ENCODE measurements around the gene TMEM184C.

DNA sequence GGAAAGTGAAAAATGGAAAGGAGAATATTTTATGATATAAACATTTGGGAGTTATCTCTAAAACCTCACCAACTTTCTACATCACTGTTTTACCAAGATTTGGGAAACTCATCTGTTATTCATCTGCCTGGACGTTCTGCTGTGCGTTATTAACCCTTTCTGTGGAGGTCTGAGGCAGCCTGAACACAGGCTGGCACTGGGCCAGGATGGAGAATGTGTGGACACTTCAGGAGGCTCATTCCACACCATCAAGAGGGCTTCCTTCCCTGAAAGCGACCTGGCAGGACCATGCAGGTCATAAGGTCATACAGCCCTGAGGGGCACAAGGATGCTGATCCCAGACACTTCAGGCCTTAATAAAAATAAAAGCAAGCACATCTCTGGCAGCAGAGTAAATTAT is 31.2 kb upstream of the TMEM184C start:
- TF ChIP-seq, protein P1, sequence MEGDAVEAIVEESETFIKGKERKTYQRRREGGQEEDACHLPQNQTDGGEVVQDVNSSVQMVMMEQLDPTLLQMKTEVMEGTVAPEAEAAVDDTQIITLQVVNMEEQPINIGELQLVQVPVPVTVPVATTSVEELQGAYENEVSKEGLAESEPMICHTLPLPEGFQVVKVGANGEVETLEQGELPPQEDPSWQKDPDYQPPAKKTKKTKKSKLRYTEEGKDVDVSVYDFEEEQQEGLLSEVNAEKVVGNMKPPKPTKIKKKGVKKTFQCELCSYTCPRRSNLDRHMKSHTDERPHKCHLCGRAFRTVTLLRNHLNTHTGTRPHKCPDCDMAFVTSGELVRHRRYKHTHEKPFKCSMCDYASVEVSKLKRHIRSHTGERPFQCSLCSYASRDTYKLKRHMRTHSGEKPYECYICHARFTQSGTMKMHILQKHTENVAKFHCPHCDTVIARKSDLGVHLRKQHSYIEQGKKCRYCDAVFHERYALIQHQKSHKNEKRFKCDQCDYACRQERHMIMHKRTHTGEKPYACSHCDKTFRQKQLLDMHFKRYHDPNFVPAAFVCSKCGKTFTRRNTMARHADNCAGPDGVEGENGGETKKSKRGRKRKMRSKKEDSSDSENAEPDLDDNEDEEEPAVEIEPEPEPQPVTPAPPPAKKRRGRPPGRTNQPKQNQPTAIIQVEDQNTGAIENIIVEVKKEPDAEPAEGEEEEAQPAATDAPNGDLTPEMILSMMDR (IDR thresholded peaks at IDR 0.05), result no peak
- no peak for TF ChIP-seq POLR2AphosphoS5 (IDR thresholded peaks at IDR 0.05)

Data from esophagus muscularis mucosa (tissue), 3 donors.